ENCODE measurements around the gene CAPN5.

CAPN5 gene

GRCh38 chr11:77118971-77119370 is 52.2 kb downstream of the CAPN5 start:
- DNase-seq (ENCODE audit: low read depth) = no peak

- no peak for DNase-seq (ENCODE audit: low read depth)
Measured at GRCh38 chr11:77119531-77119936, 52.8 kb downstream of the CAPN5 start.

- no peak for DNase-seq (ENCODE audit: low read depth)
Measured at GRCh38 chr11:77120571-77120970, 53.8 kb downstream of the CAPN5 start.

- no peak for DNase-seq (ENCODE audit: low read depth)
Measured at GRCh38 chr11:77121096-77121640, 54.4 kb downstream of the CAPN5 start.

GRCh38 chr11:77121876-77122575 is 55.3 kb downstream of the CAPN5 start:
- no peak for DNase-seq (ENCODE audit: low read depth)

- DNase-seq (ENCODE audit: low read depth) = no peak
Measured at GRCh38 chr11:77122576-77123212, 55.9 kb downstream of the CAPN5 start.

- DNase-seq (ENCODE audit: low read depth) = no peak
Measured at GRCh38 chr11:77123591-77123990, 56.8 kb downstream of the CAPN5 start.

- no peak for DNase-seq (ENCODE audit: low read depth)
Measured at GRCh38 chr11:77124041-77124440, 57.3 kb downstream of the CAPN5 start.

- no peak for DNase-seq (ENCODE audit: low read depth)
Measured at GRCh38 chr11:77124488-77124887, 57.7 kb downstream of the CAPN5 start.

- no peak for DNase-seq (ENCODE audit: low read depth)
Measured at GRCh38 chr11:77125191-77125590, 58.4 kb downstream of the CAPN5 start.

GRCh38 chr11:77125695-77126094 is 58.9 kb downstream of the CAPN5 start:
- DNase-seq (ENCODE audit: low read depth) = no peak

- no peak for DNase-seq (ENCODE audit: low read depth)
Measured at GRCh38 chr11:77126156-77126775, 59.5 kb downstream of the CAPN5 start.

GRCh38 chr11:77126861-77127234 is 60.1 kb downstream of the CAPN5 start:
- no peak for DNase-seq (ENCODE audit: low read depth)

GRCh38 chr11:77127235-77127911 is 60.6 kb downstream of the CAPN5 start:
- DNase-seq (ENCODE audit: low read depth) = no peak

GRCh38 chr11:77127920-77128691 is 61.3 kb downstream of the CAPN5 start, which contains the start of gene MYO7A:
TSS of gene MYO7A (plus strand) at chr11:77128246. CDS start at chr11:77130635, 2,389 bp downstream.
- DNase-seq (ENCODE audit: low read depth) = no peak

- no peak for DNase-seq (ENCODE audit: low read depth)
Measured at GRCh38 chr11:77129069-77129841, 62.5 kb downstream of the CAPN5 start.

GRCh38 chr11:77129842-77130756 is 63.3 kb downstream of the CAPN5 start:
- DNase-seq (ENCODE audit: low read depth) = no peak

- DNase-seq (ENCODE audit: low read depth) = no peak
Measured at GRCh38 chr11:77130763-77131513, 64.2 kb downstream of the CAPN5 start.

GRCh38 chr11:77131560-77131959 is 64.8 kb downstream of the CAPN5 start:
- no peak for DNase-seq (ENCODE audit: low read depth)

Measured in non-pigmented ciliary epithelial cell (primary cell).